Stomach (tissue), 4 donors: ENCODE results near the gene GSTA3.

ENCODE experiments used
- EP300 ChIP-seq: sonication (generic); formaldehyde crosslinking; IDR thresholded peaks from one replicate; pipeline ENCODE4 v1.6.1; 2017; ENCODE audit warnings: antibody characterized with exemption
- POLR2A ChIP-seq, 4 donors: fragments of 450-650 bp; IDR thresholded peaks; one replicate each; pipeline ENCODE4 v1.6.1; 2016; ENCODE audit warnings: antibody characterized with exemption in 4 of 4, control low read depth in 2 of 4, mild to moderate bottlenecking in 1 of 4, moderate library complexity in 1 of 4
- TF ChIP-seq, protein P1 (sequence below), 7 experiments: fragments of 450-650 bp in 4 of 7; fragments of 200-600 bp in 3 of 7; sonication (generic) in 3 of 7; IDR thresholded peaks; one replicate each; pipeline ENCODE4 v1.5.1; 2016 to 2019; ENCODE audit warnings: antibody characterized with exemption in 7 of 7, control low read depth in 2 of 7, mild to moderate bottlenecking in 1 of 7

GRCh38 chr6:52953911-52954839 is 44.7 kb upstream of the GSTA3 start:
- TF ChIP-seq, protein P1, sequence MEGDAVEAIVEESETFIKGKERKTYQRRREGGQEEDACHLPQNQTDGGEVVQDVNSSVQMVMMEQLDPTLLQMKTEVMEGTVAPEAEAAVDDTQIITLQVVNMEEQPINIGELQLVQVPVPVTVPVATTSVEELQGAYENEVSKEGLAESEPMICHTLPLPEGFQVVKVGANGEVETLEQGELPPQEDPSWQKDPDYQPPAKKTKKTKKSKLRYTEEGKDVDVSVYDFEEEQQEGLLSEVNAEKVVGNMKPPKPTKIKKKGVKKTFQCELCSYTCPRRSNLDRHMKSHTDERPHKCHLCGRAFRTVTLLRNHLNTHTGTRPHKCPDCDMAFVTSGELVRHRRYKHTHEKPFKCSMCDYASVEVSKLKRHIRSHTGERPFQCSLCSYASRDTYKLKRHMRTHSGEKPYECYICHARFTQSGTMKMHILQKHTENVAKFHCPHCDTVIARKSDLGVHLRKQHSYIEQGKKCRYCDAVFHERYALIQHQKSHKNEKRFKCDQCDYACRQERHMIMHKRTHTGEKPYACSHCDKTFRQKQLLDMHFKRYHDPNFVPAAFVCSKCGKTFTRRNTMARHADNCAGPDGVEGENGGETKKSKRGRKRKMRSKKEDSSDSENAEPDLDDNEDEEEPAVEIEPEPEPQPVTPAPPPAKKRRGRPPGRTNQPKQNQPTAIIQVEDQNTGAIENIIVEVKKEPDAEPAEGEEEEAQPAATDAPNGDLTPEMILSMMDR (IDR thresholded peaks at IDR 0.05) = no peak
- no peak for TF ChIP-seq EP300
- TF ChIP-seq POLR2A (IDR thresholded peaks at IDR 0.05) = no peak
